GM21786 (cell line): ENCODE data around the gene AMN.
"Not testable (repeated sequence)": the region's sequence is repeated elsewhere in the genome, so short reads cannot be mapped to it uniquely, and the experiment has no call there.

ENCODE experiments used
- ATAC-seq: cut with Tn5 transposase; IDR thresholded peaks from one replicate; pipeline ENCODE4 v1.9.1; 2021; ENCODE audit not compliant: unreplicated experiment

AMN gene

GRCh38 chr14:102922490-102923200 lies at the start of gene AMN:
Gene AMN, plus strand, starts transcription at chr14:102922663. Its CDS starts 26 bp downstream, at chr14:102922689.
- ATAC-seq, result no peak

- ATAC-seq, result no peak
Measured at GRCh38 chr14:102873131-102873530, 49.3 kb upstream of the AMN start.

GRCh38 chr14:102873546-102874061 lies 48.9 kb upstream of the AMN start:
- no peak for ATAC-seq

GRCh38 chr14:102875652-102876051 lies 46.8 kb upstream of the AMN start:
- no peak for ATAC-seq

- ATAC-seq, result not testable (repeated sequence)
Measured at GRCh38 chr14:102877511-102877910, 45.0 kb upstream of the AMN start.

- ATAC-seq, result no peak
Measured at GRCh38 chr14:102878174-102878969, 44.1 kb upstream of the AMN start.

GRCh38 chr14:102878970-102879460 lies 43.4 kb upstream of the AMN start:
- ATAC-seq, result no peak

- no peak for ATAC-seq
Measured at GRCh38 chr14:102882226-102882906, 40.1 kb upstream of the AMN start.

GRCh38 chr14:102883089-102883541 lies 39.3 kb upstream of the AMN start:
- no peak for ATAC-seq

- no peak for ATAC-seq
Measured at GRCh38 chr14:102883554-102883953, 38.9 kb upstream of the AMN start.

GRCh38 chr14:102885737-102886447 lies 36.6 kb upstream of the AMN start:
- no peak for ATAC-seq

GRCh38 chr14:102888748-102889147 lies 33.7 kb upstream of the AMN start:
- no peak for ATAC-seq

GRCh38 chr14:102889615-102890014 lies 32.8 kb upstream of the AMN start:
- no peak for ATAC-seq

- ATAC-seq, result no peak
Measured at GRCh38 chr14:102891111-102891510, 31.4 kb upstream of the AMN start.

- ATAC-seq, result no peak
Measured at GRCh38 chr14:102891556-102891955, 30.9 kb upstream of the AMN start.

- no peak for ATAC-seq
Measured at GRCh38 chr14:102892651-102893050, 29.8 kb upstream of the AMN start.

GRCh38 chr14:102893452-102893851 lies 29.0 kb upstream of the AMN start:
- ATAC-seq, result no peak

GRCh38 chr14:102896735-102897134 lies 25.7 kb upstream of the AMN start:
- ATAC-seq, result not testable (repeated sequence)

GRCh38 chr14:102897299-102898027 lies 25.0 kb upstream of the AMN start:
- no peak for ATAC-seq

- no peak for ATAC-seq
Measured at GRCh38 chr14:102898298-102898697, 24.2 kb upstream of the AMN start.
